ENCODE data around the gene CRACDL. TPM values are rescaled to one million over a fixed set of nuclear protein-coding genes. Genes with fewer than 3 reads are reported as not detected.

Gene CRACDL, protein sequence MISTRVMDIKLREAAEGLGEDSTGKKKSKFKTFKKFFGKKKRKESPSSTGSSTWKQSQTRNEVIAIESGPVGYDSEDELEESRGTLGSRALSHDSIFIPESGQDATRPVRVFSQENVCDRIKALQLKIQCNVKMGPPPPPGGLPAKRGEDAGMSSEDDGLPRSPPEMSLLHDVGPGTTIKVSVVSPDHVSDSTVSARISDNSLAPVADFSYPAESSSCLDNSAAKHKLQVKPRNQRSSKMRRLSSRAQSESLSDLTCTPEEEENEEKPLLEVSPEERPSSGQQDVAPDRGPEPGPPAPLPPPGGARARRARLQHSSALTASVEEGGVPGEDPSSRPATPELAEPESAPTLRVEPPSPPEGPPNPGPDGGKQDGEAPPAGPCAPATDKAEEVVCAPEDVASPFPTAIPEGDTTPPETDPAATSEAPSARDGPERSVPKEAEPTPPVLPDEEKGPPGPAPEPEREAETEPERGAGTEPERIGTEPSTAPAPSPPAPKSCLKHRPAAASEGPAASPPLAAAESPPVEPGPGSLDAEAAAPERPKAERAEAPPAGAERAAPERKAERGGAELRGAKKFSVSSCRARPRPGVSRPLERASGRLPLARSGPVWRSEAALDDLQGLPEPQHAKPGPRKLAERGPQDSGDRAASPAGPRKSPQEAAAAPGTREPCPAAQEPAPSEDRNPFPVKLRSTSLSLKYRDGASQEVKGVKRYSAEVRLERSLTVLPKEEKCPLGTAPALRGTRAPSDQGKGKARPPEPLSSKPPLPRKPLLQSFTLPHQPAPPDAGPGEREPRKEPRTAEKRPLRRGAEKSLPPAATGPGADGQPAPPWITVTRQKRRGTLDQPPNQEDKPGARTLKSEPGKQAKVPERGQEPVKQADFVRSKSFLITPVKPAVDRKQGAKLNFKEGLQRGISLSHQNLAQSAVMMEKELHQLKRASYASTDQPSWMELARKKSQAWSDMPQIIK
- 18.4 TPM for total RNA-seq

DNA sequence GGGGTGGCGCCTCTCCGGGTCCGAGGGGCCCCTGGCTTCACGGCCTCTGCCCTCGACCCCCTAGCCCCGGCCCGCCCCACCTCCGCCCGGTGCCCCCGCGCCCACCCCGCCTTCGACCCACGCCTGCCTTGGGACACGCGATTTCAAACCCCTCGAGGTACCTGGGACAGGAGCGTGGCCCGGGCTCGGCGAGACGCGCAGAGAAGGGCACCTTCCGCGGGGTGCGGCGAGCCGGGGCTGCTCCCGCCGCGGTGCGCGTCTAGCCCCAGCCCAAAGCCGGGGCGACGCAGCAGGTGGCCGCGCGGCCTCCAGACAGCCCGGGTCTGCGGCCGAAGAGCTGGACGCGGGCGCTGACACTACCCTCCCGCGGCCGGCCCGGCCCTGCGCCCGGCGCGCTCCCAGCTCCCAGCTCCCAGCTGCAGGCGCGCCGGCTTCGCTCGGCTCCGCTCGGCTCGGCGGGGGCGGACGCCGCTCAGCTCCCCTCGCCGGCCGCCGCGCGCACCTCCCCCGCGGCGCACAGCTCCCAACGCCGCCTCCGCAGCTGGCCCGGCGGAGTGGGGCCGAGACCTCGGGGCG, at the start of gene CRACDL:
TSS of gene CRACDL (minus strand) at position 449 of the 576 bp plus-strand sequence. CDS start 89,425 bp downstream, outside the sequence.
- DNase-seq (ENCODE audit: low spot score): no peak

DNA sequence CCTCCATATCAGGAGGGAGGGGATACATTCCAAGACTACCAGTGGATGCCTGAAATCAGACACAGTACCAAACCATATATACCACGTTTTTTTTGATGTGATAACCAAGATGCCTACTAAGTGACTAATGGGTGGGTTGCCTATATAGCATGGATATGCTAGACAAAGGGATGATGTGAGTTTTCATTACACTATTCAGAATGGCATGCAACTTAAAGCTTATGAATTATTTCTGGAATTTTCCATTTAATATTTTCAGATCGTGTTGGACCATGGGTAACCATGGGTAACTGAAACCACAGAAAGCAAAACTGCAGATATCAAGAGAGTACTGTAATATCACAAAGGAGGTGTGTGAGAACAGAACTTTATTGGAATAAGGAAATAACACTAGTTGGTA, 39.6 kb upstream of the CRACDL start:
- DNase-seq (ENCODE audit: low spot score): no peak

DNA sequence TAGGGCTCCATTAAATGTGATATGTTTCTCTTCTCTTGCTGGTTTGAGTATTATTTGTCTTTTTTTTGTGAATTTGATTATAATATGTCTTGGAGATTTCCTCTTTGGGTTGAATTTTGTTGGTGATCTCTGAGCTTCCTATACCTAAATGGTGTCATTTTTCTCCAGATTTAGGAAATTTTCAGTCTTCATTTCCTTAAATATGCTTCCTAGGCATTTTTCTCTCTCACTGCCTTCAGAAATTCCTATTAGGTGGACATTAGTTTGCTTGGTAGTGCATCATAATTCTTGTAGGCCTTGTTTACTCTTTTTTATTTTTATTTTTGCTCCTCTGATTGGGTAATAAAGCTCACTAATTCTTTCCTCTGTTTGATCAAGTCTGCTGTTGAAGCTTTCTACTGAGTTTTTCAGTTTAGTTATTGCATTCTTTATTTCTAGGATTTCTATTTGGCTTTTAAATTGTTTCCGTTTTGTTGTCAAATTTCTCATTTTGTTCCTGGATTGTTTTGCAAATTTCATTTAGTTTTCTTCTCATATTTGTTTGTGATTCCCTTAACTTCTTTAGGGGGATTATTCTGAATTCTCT, 36.6 kb upstream of the CRACDL start:
- DNase-seq (ENCODE audit: low spot score): no peak

DNA sequence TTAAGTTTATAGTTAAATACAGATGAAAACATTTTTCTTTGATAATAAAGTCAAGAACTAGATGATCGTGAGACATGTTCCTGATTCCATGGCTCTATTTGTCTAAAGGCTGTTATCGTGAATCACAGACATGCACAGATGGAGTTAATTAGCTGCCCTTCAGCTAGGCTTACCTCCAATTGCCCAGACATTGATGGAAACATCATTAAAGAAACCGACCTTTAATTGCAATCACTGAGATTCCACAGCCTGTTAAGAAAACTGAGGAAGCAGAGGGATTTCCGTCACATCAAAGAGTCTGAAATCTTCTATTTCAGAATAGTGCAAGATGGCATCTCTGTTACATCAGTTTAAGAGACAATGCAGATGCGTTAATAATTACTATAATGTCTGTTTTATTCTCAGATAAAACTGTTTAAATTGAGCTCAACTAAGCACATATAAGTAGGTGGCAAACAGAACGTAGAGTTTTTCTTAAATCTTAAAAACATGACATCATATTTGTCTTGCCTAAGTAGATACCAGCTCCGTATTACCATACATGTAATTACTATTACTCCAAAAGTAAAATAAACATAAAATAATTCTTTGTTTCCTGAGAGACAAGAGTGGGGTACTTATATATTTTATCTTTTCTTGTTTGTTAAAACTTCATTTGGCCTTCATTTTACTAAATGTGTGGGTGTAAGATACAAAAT, 23.9 kb upstream of the CRACDL start:
- DNase-seq (ENCODE audit: low spot score): no peak

- no peak for DNase-seq (ENCODE audit: low spot score)
Measured at GRCh38 chr2:98952966-98953365, 16.9 kb upstream of the CRACDL start.

DNA sequence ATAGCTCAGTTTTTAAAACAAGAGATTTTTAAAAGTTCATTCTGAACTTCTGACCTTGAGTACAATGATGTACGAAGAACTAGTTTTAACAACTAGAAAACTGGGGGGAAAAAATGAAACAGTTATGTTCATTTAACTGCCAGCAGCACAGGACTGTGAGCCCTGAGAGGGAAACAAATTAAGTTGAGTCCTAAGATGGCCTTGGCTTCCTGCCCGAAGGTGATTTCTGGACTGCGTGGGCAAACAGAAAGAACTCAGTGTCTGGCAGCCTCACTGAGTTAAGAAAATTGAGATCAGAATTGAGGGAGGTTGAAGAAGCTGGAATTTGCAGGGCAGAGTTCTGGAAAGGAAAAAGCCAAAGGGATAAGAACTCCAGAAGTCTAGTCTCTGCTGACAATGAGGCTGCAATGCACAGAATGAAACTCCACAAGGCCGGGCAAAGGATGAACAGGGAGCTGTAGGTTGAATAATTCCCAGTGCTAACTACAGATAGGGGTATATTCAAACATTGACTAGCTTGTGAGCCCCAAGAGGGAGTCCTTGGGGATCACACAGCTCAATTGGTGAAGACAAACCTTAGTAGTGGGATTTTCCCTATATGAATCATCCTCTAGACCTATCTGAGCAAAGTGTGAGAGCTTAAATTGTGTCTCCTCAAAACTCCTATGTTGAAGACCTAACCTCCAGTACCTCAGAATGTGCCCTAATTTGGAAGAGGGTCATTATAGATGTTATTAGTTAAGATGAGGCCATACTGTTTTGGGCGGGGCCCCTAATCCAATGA, 13.1 kb upstream of the CRACDL start:
- DNase-seq (ENCODE audit: low spot score): no peak

GRCh38 chr2:98947554-98947953, 11.5 kb upstream of the CRACDL start:
- no peak for DNase-seq (ENCODE audit: low spot score)

DNA sequence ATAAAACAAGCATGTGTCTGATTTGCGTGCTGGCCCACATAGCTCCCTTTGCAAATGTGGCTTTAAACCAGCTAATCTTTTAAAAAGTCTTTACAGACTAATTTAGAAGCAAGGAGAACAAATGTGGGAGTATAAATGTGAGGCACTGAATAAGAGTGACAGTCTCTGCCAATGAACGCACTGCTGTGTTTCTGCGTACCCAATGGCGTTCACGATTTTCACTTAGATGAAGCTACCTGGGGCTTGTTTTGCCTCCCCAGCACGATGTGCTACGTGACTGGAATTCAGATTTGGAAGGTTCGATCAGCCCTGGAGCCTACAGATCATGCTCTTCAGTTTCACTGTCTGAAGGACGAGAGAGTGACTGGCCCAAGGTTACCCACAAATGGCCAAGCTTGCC, 10.8 kb upstream of the CRACDL start:
- no peak for DNase-seq (ENCODE audit: low spot score)

DNA sequence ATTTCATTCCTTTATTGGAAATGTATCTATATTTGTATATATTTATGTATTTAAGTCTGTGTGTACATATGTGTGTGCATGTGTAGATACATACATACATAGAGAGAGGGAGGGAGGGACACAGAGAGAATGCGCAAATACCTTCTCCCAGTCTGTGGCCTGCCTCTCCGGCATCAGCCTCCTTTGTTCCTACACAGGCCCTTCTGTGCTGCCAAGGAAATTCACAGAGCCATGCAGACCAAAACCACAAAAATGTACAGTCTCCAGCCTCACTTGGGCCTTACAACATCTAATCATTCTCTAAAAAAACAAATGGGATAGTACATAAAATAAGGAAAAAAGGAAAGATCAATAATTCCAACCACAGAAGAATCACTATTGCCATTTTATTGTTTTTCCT, 8.8 kb upstream of the CRACDL start:
- DNase-seq (ENCODE audit: low spot score): no peak

DNA sequence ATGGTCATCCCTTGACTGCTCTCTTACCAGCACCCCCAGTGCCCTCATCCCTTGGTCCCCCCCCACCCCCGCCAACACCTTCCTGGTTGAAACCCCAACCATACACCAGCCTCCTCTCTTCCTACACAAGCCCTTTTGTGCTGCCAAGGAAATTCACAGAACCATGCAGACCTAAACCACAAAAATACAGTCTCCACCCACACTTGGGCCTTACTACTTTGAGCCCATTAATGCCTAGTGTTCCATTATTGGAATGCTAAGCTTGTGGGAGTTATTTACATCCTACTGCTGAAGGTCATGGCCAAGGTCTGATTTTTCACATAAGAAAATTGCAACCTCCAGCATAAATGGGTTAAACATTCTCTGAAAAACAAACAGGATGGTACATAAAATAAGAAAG, 4.1 kb upstream of the CRACDL start:
- no peak for DNase-seq (ENCODE audit: low spot score)

GRCh38 chr2:98937906-98938305, 1.9 kb upstream of the CRACDL start:
- no peak for DNase-seq (ENCODE audit: low spot score)

- no peak for DNase-seq (ENCODE audit: low spot score)
Measured at GRCh38 chr2:98936353-98937351, 627 bp upstream of the CRACDL start.

DNA sequence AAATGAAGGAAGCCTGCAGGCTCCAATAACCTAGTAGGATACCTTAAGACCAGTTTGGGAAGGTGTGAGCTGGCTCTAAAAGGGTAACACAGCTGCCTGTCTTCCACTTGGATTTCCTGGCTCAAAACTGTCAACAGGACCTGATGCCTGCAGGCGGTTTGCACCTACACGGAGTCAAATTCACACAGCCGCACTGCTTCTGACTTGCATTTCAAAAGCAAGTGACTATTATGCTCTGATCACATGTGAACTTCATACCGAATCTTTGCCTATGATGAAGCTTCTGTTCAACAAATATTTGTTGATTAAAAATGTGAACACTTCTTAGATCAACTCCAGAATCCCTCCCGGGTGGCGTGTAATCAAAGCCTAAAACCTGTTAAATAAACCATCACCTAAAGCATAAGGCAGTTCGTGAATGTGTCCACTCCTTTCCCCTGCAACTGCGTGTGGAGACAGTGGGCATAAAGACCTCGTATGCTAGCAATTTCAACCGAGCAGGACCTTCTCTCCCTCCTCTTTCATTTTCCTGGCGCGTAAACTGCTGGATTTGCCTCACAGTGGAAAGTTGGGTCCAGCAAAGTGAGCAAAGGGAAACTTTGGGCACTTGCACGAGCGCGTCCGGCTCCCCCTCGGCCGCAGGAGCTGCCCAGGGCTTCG, 784 bp downstream of the CRACDL start:
- DNase-seq (ENCODE audit: low spot score): no peak

GRCh38 chr2:98932778-98933343, 3.2 kb downstream of the CRACDL start:
- no peak for DNase-seq (ENCODE audit: low spot score)

- DNase-seq (ENCODE audit: low spot score): no peak
Measured at GRCh38 chr2:98932164-98932563, 3.9 kb downstream of the CRACDL start.

DNA sequence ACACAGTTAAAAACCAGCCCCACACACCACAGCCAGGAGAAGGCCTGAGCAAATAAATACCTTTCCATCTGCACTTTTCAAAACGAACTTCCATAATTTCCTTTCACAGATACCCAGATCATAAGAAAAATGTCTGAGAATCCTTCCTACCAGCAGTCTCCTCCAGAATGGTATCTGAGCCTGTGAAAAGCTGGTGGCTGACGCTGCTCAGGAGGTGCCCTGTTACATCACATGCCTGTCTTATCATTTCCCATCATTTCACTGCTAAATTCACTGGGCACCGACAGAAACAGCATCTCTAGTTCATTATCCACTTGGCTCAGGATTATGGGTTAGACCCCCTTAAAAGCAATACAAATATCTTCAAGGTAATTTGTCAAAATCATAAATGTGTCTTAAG, 4.4 kb downstream of the CRACDL start:
- DNase-seq (ENCODE audit: low spot score): no peak

GRCh38 chr2:98929920-98930319, 6.1 kb downstream of the CRACDL start:
- no peak for DNase-seq (ENCODE audit: low spot score)

- DNase-seq (ENCODE audit: low spot score): no peak
Measured at GRCh38 chr2:98928242-98928641, 7.8 kb downstream of the CRACDL start.
